GM23338 (cell line): ENCODE results near the gene CPXM1. TPM values are rescaled to one million over a fixed set of nuclear protein-coding genes. Genes with fewer than 3 reads are reported as not detected.

Source experiments
- ATAC-seq: fragments of 200-7000 bp; cut with Tn5 transposase; 3 replicates; pipeline ENCODE4 v1.9.1; 2020
- DNase-seq: peaks from one replicate; pipeline ENCODE4 v3.0.0-alpha.2; 2015; ENCODE audit warnings: low spot score
- H2AFZ ChIP-seq: fragments of 200-600 bp; sonication (generic); 2 replicates; pipeline ENCODE4 v1.8.0; 2016; ENCODE audit warnings: antibody characterized with exemption, mild to moderate bottlenecking, moderate library complexity
- H3F3A ChIP-seq: fragments of 200-600 bp; sonication (generic); replicated peaks from 2 replicates; pipeline ENCODE4 v1.8.0; 2017; ENCODE audit warnings: antibody characterized with exemption, mixed run types, low read depth
- H3K27ac ChIP-seq: fragments of 200-600 bp; sonication (generic); 2 replicates; pipeline ENCODE4 v1.6.1; 2016; ENCODE audit warnings: low read depth
- H3K27me3 ChIP-seq: fragments of 200-600 bp; sonication (generic); 2 replicates; pipeline ENCODE4 v1.8.0; 2016; ENCODE audit warnings: mild to moderate bottlenecking, mixed run types, moderate library complexity; ENCODE audit not compliant: insufficient read depth
- H3K36me3 ChIP-seq: fragments of 200-600 bp; sonication (generic); 2 replicates; pipeline ENCODE4 v1.8.0; 2016; ENCODE audit warnings: mild to moderate bottlenecking; ENCODE audit not compliant: insufficient read depth
- H3K4me1 ChIP-seq: fragments of 200-600 bp; sonication (generic); 2 replicates; pipeline ENCODE4 v1.8.0; 2016; ENCODE audit warnings: mild to moderate bottlenecking, moderate library complexity; ENCODE audit not compliant: insufficient read depth
- H3K4me2 ChIP-seq: fragments of 200-600 bp; sonication (generic); 2 replicates; pipeline ENCODE4 v1.7.1; 2017; ENCODE audit warnings: mixed run types
- H3K4me3 ChIP-seq: fragments of 200-600 bp; sonication (generic); 2 replicates; pipeline ENCODE4 v1.6.1; 2016; ENCODE audit warnings: mixed run types
- H3K79me2 ChIP-seq: fragments of 200-600 bp; sonication (generic); replicated peaks from 2 replicates; pipeline ENCODE4 v1.8.0; 2017; ENCODE audit warnings: mild to moderate bottlenecking; ENCODE audit not compliant: insufficient read depth
- H3K9me2 ChIP-seq: fragments of 200-600 bp; sonication (generic); 2 replicates; pipeline ENCODE4 v1.8.0; 2017; ENCODE audit not compliant: insufficient read depth
- H4K20me1 ChIP-seq: fragments of 200-600 bp; sonication (generic); replicated peaks from 2 replicates; pipeline ENCODE4 v1.8.0; 2017; ENCODE audit warnings: mild to moderate bottlenecking; ENCODE audit not compliant: insufficient read depth
- H3K27ac Mint-ChIP-seq: 2 replicates; pipeline ENCODE4 v1.8.0; 2020; ENCODE audit warnings: inconsistent platforms, mild to moderate bottlenecking, moderate library complexity, mixed read lengths
- H3K27me3 Mint-ChIP-seq: 3 replicates; pipeline ENCODE4 v1.8.0; 2022; ENCODE audit warnings: low read depth, mild to moderate bottlenecking, moderate library complexity, mixed read lengths, inconsistent platforms; ENCODE audit not compliant: insufficient read depth, poor library complexity
- H3K36me3 Mint-ChIP-seq: 3 replicates; pipeline ENCODE4 v1.8.0; 2021; ENCODE audit warnings: low read depth, mild to moderate bottlenecking, inconsistent platforms, moderate library complexity, mixed read lengths
- H3K4me1 Mint-ChIP-seq: 3 replicates; pipeline ENCODE4 v1.8.0; 2020; ENCODE audit warnings: mild to moderate bottlenecking, inconsistent platforms, mixed read lengths
- H3K4me3 Mint-ChIP-seq: 3 replicates; pipeline ENCODE4 v1.8.0; 2021; ENCODE audit warnings: moderate library complexity, mild to moderate bottlenecking, inconsistent platforms, mixed read lengths
- H3K9me3 Mint-ChIP-seq: 3 replicates; pipeline ENCODE4 v1.8.0; 2020; ENCODE audit warnings: moderate library complexity, mild to moderate bottlenecking, inconsistent platforms, mixed read lengths
- CREB1 ChIP-seq: fragments of 250-450 bp; sonication (Bioruptor Pico); IDR thresholded peaks from 2 replicates; pipeline ENCODE4 v1.5.0; 2020; ENCODE audit warnings: low read depth, mild to moderate bottlenecking, moderate library complexity
- EZH2 ChIP-seq: fragments of 200-600 bp; sonication (generic); IDR thresholded peaks from one replicate; pipeline ENCODE4 v1.8.0; 2017; ENCODE audit warnings: antibody characterized with exemption, mild to moderate bottlenecking, low read depth; ENCODE audit not compliant: unreplicated experiment
- EZH2phosphoT487 ChIP-seq: fragments of 200-600 bp; sonication (generic); IDR thresholded peaks from one replicate; pipeline ENCODE4 v1.8.1; 2018; ENCODE audit warnings: antibody characterized with exemption; ENCODE audit not compliant: unreplicated experiment
- NANOG ChIP-seq: IDR thresholded peaks from 2 replicates; pipeline ENCODE4 v1.6.1; 2016; ENCODE audit warnings: antibody characterized with exemption, borderline replicate concordance
- POLR2AphosphoS5 ChIP-seq: IDR thresholded peaks from 2 replicates; pipeline ENCODE4 v1.6.1; 2016; ENCODE audit warnings: antibody characterized with exemption, low read depth
- STAT1 ChIP-seq: IDR thresholded peaks from one replicate; pipeline ENCODE4 v1.6.1; 2016; ENCODE audit warnings: antibody characterized with exemption; ENCODE audit not compliant: unreplicated experiment
- ZNF114 ChIP-seq: fragments of 250-450 bp; sonication (Bioruptor Pico); IDR thresholded peaks from 2 replicates; pipeline ENCODE4 v1.5.0; 2020; ENCODE audit warnings: mild to moderate bottlenecking, moderate library complexity
- ZNF331 ChIP-seq: fragments of 250-450 bp; sonication (Bioruptor Pico); IDR thresholded peaks from 2 replicates; pipeline ENCODE4 v1.5.0; 2020; ENCODE audit warnings: low read depth, mild to moderate bottlenecking, moderate library complexity
- ZNF462 ChIP-seq: fragments of 250-450 bp; sonication (Bioruptor Pico); IDR thresholded peaks from 2 replicates; pipeline ENCODE4 v1.5.0; 2020; ENCODE audit warnings: mild to moderate bottlenecking, moderate library complexity
- polyA plus RNA-seq: library from polyadenylated mRNA; unstranded; fragments of >200 nt; fragmentation: Nextera tagmentation; extraction: Ambion mirVana; gene quantifications from 2 replicates; pipeline ENCODE4 v1.2.1, GENCODE V29; 2016
- total RNA-seq: library from RNA; depleted of rRNA; stranded (reverse); fragments of >200 nt; shearing (Covaris generic); gene quantifications from 2 replicates; pipeline ENCODE4 v1.2.3, GENCODE V29; 2014
- TF ChIP-seq, protein P1 (sequence below): IDR thresholded peaks from 2 replicates; pipeline ENCODE4 v1.6.1; 2016; ENCODE audit warnings: antibody characterized with exemption
- TF ChIP-seq, protein P2 (sequence below): IDR thresholded peaks from one replicate; pipeline ENCODE4 v1.6.1; 2018; ENCODE audit warnings: antibody characterized with exemption; ENCODE audit not compliant: unreplicated experiment

CPXM1 gene
- total and polyA plus RNA-seq, 2 experiments from 2014 or later = 17.0 to 29.3 TPM

DNA sequence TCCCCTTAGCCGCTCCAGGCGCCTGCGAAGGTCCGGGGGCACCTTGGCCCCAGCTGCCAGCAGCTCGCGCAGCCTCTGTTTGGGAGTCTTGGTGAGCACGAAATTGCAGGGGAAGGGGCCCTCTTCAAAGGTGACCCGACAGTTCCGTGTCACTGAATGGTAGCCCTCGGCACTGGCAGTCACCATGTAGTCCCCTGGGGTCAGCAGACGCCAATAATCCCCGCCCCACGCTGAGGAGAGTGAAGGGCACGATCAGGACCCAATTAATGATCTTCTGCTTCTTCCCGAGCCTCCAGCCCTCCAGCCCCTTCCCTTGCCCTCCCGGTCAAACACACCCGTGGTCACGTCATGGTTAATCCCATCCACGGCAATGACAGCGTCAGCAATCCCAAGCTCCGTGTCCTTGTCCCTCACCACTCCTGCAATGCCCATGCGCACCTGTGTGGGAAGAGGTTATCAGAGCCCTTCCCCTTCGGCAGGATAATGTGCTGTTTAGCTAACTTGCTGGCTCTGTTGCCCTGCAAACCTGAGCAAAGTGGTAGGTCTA is 6.2 kb downstream of the CPXM1 start:
- Histone ChIP-seq H3K4me1 (peaks cover 4% of the 10 kb centered on the region; the same call in 1 of the 2 replicates), H3K4me3 (no peak overlapping the region), H3K9me2 (no peaks in the 10 kb centered on the region), H3F3A (no peaks in the 10 kb centered on the region), H4K20me1 (peaks cover 8% of the 10 kb centered on the region; the same call in 1 of the 2 replicates), H3K4me2 (no peak overlapping the region), H3K27me3 (peaks cover 5% of the 10 kb centered on the region), H2AFZ (no peak overlapping the region), H3K36me3 (no peaks in the 10 kb centered on the region), H3K27ac (no peak overlapping the region), H3K79me2 (no peaks in the 10 kb centered on the region)
- peaks cover 4% of the 10 kb centered on the region for H3K27me3 Mint-ChIP-seq
- TF ChIP-seq, protein P1, sequence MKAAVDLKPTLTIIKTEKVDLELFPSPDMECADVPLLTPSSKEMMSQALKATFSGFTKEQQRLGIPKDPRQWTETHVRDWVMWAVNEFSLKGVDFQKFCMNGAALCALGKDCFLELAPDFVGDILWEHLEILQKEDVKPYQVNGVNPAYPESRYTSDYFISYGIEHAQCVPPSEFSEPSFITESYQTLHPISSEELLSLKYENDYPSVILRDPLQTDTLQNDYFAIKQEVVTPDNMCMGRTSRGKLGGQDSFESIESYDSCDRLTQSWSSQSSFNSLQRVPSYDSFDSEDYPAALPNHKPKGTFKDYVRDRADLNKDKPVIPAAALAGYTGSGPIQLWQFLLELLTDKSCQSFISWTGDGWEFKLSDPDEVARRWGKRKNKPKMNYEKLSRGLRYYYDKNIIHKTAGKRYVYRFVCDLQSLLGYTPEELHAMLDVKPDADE = no peak
- TF ChIP-seq EZH2phosphoT487 (no peak), STAT1 (no peak), ZNF331 (CRISPR knock-in tag) (no peak), NANOG (no peak), EZH2 (no peak), ZNF114 (CRISPR knock-in tag) (no peak), ZNF462 (CRISPR knock-in tag) (no peak), POLR2AphosphoS5 (no peak), CREB1 (no peak)
- TF ChIP-seq, protein P2, sequence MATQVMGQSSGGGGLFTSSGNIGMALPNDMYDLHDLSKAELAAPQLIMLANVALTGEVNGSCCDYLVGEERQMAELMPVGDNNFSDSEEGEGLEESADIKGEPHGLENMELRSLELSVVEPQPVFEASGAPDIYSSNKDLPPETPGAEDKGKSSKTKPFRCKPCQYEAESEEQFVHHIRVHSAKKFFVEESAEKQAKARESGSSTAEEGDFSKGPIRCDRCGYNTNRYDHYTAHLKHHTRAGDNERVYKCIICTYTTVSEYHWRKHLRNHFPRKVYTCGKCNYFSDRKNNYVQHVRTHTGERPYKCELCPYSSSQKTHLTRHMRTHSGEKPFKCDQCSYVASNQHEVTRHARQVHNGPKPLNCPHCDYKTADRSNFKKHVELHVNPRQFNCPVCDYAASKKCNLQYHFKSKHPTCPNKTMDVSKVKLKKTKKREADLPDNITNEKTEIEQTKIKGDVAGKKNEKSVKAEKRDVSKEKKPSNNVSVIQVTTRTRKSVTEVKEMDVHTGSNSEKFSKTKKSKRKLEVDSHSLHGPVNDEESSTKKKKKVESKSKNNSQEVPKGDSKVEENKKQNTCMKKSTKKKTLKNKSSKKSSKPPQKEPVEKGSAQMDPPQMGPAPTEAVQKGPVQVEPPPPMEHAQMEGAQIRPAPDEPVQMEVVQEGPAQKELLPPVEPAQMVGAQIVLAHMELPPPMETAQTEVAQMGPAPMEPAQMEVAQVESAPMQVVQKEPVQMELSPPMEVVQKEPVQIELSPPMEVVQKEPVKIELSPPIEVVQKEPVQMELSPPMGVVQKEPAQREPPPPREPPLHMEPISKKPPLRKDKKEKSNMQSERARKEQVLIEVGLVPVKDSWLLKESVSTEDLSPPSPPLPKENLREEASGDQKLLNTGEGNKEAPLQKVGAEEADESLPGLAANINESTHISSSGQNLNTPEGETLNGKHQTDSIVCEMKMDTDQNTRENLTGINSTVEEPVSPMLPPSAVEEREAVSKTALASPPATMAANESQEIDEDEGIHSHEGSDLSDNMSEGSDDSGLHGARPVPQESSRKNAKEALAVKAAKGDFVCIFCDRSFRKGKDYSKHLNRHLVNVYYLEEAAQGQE = no peak
- H3K36me3 Mint-ChIP-seq = peaks cover 33% of the 10 kb centered on the region
- H3K4me1 Mint-ChIP-seq = peaks cover 7% of the 10 kb centered on the region
- no peaks in the 10 kb centered on the region for H3K9me3 Mint-ChIP-seq
- H3K27ac Mint-ChIP-seq = no peak overlapping the region
- H3K4me3 Mint-ChIP-seq = no peak overlapping the region
- no peak for ATAC-seq
- no peak for DNase-seq
